Esophagus squamous epithelium (tissue), 5 donors: ENCODE data around the gene BANP. TPM values are rescaled to one million over a fixed set of nuclear protein-coding genes. Genes with fewer than 3 reads are reported as not detected.
"Not testable (repeated sequence)": the region's sequence is repeated elsewhere in the genome, so short reads cannot be mapped to it uniquely, and the experiment has no call there.

Experiments
- DNase-seq: peaks from one replicate; lab custom pipeline; 2025; lab: John Stamatoyannopoulos, UW
- H3K27ac ChIP-seq, 4 donors: fragments of 200-600 bp; sonication (generic); one replicate each; pipeline ENCODE4 v1.5.1; 2016 to 2019; ENCODE audit warnings: mild to moderate bottlenecking in 1 of 4
- H3K27me3 ChIP-seq, 4 donors: fragments of 200-600 bp; sonication (generic); 1 replicate in 3 of 4; 2 replicates in 1 of 4; pipeline versions ENCODE4 v1.5.1 to v1.6.0; 2017 to 2021; ENCODE audit warnings: antibody characterized with exemption in 1 of 4
- H3K36me3 ChIP-seq, 3 donors: fragments of 200-600 bp; sonication (generic); one replicate each; pipeline ENCODE4 v1.5.1; 2016 to 2019
- H3K4me1 ChIP-seq, 3 donors: fragments of 200-600 bp; sonication (generic); one replicate each; pipeline ENCODE4 v1.5.1; 2017 to 2019
- H3K4me3 ChIP-seq, 4 donors: fragments of 200-600 bp; sonication (generic); 1 replicate in 3 of 4; 2 replicates in 1 of 4; pipeline ENCODE4 v1.5.1; 2016 to 2019; ENCODE audit warnings: mild to moderate bottlenecking in 2 of 4, moderate library complexity in 1 of 4
- H3K9me3 ChIP-seq, 3 donors: fragments of 200-600 bp; sonication (generic); one replicate each; pipeline ENCODE4 v1.5.1; 2016 to 2019
- POLR2A ChIP-seq, 4 donors: fragments of 450-650 bp; IDR thresholded peaks; one replicate each; pipeline ENCODE4 v1.6.1; 2017; ENCODE audit warnings: antibody characterized with exemption in 4 of 4, mild to moderate bottlenecking in 4 of 4, moderate library complexity in 3 of 4
- WGBS, 2 donors: methylation state at CpG; one replicate each; pipeline ENCODE4 v1.1.5; 2018; 5-methylcytosine and 5-hydroxymethylcytosine counted together
- intact Hi-C: fragments of 100-400 bp; cut with DNase I; formaldehyde crosslinking; loops from one replicate; pipeline ENCODE4 v1.15.0; 2022
- total RNA-seq, 4 donors: library from RNA; depleted of rRNA; stranded (reverse); fragments of >200 nt; gene quantifications; one replicate each; pipeline ENCODE4 v1.1.0, GENCODE V29; 2016
- TF ChIP-seq, protein P1 (sequence below), 6 experiments: fragments of 450-650 bp in 4 of 6; fragments of 200-600 bp in 2 of 6; sonication (generic) in 2 of 6; IDR thresholded peaks; one replicate each; pipeline ENCODE4 v1.5.1; 2016 to 2019; ENCODE audit warnings: antibody characterized with exemption in 6 of 6, mild to moderate bottlenecking in 4 of 6, moderate library complexity in 4 of 6
- donor health status: DM: yes; HTN: yes; CAD: no.

The BANP gene, protein sequence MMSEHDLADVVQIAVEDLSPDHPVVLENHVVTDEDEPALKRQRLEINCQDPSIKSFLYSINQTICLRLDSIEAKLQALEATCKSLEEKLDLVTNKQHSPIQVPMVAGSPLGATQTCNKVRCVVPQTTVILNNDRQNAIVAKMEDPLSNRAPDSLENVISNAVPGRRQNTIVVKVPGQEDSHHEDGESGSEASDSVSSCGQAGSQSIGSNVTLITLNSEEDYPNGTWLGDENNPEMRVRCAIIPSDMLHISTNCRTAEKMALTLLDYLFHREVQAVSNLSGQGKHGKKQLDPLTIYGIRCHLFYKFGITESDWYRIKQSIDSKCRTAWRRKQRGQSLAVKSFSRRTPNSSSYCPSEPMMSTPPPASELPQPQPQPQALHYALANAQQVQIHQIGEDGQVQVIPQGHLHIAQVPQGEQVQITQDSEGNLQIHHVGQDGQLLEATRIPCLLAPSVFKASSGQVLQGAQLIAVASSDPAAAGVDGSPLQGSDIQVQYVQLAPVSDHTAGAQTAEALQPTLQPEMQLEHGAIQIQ
- 10 to 100 TPM; 13.8 to 19.9 (median 14.1) TPM for total RNA-seq

GRCh38 chr16:87950765-87951551, at the start of gene BANP:
Gene BANP (plus strand): TSS chr16:87951434. CDS start chr16:87975116, 23,682 bp downstream.
- 0% methylated on average over 13 of the region's 73 CpGs; no CpG with 5 or more reads in 1 of the 2 donors for WGBS, 2 donors

DNA sequence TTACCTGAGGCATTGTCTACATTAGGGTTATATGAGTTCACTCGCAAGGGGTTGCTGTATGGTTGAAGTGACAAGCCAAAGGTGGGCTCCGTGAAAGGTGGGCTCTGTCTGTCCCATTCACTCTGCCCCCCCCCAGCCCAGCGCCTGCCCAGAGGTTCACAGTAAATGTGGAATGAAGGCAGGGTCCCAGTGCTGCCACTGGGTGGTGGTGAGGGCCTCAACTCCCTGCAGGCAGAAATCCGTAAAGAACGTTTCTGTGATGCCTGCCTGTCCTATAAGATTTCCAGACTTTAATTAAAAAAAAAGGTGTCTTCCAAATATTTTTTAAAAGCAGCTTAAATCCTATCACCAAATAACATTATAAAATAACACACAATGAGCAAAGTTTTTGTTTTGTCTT, 46.3 kb upstream of the BANP start:
- H3K27ac ChIP-seq, H3K4me3 ChIP-seq, DNase-seq, intact Hi-C loops, H3K9me3 ChIP-seq, H3K4me1 ChIP-seq, H3K36me3 ChIP-seq: not testable (repeated sequence)
- peaks cover 0 to 42% (median 0%) of the 10 kb centered on the region in 4 donors for H3K27me3 ChIP-seq
- WGBS, 2 donors = 71 to 83% methylated on average over 2 to 3 of the region's 5 CpGs

More at GRCh38 chr16:87950765-87951551, at the start of gene BANP:
- Histone ChIP-seq H3K9me3 (no peaks in the 10 kb centered on the region), H3K27ac (peak within 1 kb of the TSS; percentile 98 to 100 (median 98)), H3K4me1 (peaks cover 14 to 54% (median 31%) of the 10 kb centered on the region in 3 donors), H3K36me3 (peaks cover 0 to 14% (median 0%) of the 10 kb centered on the region in 3 donors), H3K4me3 (peak within 1 kb of the TSS; percentile 91 to 99 (median 95)), H3K27me3 (no peaks in the 10 kb centered on the region)
- TF ChIP-seq, protein P1, sequence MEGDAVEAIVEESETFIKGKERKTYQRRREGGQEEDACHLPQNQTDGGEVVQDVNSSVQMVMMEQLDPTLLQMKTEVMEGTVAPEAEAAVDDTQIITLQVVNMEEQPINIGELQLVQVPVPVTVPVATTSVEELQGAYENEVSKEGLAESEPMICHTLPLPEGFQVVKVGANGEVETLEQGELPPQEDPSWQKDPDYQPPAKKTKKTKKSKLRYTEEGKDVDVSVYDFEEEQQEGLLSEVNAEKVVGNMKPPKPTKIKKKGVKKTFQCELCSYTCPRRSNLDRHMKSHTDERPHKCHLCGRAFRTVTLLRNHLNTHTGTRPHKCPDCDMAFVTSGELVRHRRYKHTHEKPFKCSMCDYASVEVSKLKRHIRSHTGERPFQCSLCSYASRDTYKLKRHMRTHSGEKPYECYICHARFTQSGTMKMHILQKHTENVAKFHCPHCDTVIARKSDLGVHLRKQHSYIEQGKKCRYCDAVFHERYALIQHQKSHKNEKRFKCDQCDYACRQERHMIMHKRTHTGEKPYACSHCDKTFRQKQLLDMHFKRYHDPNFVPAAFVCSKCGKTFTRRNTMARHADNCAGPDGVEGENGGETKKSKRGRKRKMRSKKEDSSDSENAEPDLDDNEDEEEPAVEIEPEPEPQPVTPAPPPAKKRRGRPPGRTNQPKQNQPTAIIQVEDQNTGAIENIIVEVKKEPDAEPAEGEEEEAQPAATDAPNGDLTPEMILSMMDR (IDR thresholded peaks at IDR 0.05) = peak; percentile 24 to 56 (median 42)
- peak in 3 of 4 donors; percentile 37 to 77 (median 37) for TF ChIP-seq POLR2A (IDR thresholded peaks at IDR 0.05)
- intact Hi-C loops = no loop called here
- DNase-seq = peak; percentile 96

DNA sequence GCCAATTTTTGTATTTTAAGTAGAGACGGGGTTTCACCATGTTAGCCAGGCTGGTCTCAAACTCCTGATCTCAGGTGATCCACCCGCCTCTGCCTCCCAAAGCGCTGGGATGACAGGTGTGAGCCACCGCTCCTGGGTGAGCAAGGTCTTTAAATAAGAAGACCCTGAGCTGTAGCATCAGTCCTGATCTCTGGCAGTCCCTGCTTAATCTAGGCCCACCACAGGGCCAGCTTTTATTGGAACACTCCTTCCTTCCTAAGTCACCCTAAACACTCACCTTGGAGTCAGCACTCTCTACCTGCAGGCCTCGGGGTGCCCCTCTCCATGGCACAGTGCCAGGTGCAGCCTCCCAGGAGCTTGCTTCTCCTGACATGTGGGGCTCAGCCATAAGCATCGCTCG, 45.7 kb upstream of the BANP start:
- H3K4me1 ChIP-seq, H3K9me3 ChIP-seq, DNase-seq, H3K4me3 ChIP-seq, H3K36me3 ChIP-seq, H3K27ac ChIP-seq, intact Hi-C loops: not testable (repeated sequence)
- H3K27me3 ChIP-seq = peaks cover 0 to 38% (median 0%) of the 10 kb centered on the region in 4 donors
- 29 to 83% methylated on average over 1 to 3 of the region's 7 CpGs for WGBS, 2 donors

- peaks cover 0 to 12% (median 2%) of the 10 kb centered on the region in 3 donors for H3K4me1 ChIP-seq
- 82 to 89% methylated on average over 8 to 11 of the region's 11 CpGs for WGBS, 2 donors
- H3K9me3 ChIP-seq, DNase-seq, H3K4me3 ChIP-seq, H3K27ac ChIP-seq, intact Hi-C loops, H3K36me3 ChIP-seq: not testable (repeated sequence)
- H3K27me3 ChIP-seq = peaks cover 0 to 51% (median 0%) of the 10 kb centered on the region in 4 donors
Measured at GRCh38 chr16:87908101-87908500, 43.1 kb upstream of the BANP start.

- intact Hi-C loops, H3K27ac ChIP-seq, DNase-seq, H3K4me3 ChIP-seq, H3K9me3 ChIP-seq, H3K36me3 ChIP-seq: not testable (repeated sequence)
- peaks cover 0 to 63% (median 0%) of the 10 kb centered on the region in 4 donors for H3K27me3 ChIP-seq
- TF ChIP-seq, protein P1 (IDR thresholded peaks at IDR 0.05) = peak; percentile 85 to 93 (median 90)
- WGBS, 2 donors = 43 to 49% methylated on average over 20 to 22 of the region's 36 CpGs
- H3K4me1 ChIP-seq = peaks cover 0 to 12% (median 2%) of the 10 kb centered on the region in 3 donors
Measured at GRCh38 chr16:87909203-87909935, 41.9 kb upstream of the BANP start.

DNA sequence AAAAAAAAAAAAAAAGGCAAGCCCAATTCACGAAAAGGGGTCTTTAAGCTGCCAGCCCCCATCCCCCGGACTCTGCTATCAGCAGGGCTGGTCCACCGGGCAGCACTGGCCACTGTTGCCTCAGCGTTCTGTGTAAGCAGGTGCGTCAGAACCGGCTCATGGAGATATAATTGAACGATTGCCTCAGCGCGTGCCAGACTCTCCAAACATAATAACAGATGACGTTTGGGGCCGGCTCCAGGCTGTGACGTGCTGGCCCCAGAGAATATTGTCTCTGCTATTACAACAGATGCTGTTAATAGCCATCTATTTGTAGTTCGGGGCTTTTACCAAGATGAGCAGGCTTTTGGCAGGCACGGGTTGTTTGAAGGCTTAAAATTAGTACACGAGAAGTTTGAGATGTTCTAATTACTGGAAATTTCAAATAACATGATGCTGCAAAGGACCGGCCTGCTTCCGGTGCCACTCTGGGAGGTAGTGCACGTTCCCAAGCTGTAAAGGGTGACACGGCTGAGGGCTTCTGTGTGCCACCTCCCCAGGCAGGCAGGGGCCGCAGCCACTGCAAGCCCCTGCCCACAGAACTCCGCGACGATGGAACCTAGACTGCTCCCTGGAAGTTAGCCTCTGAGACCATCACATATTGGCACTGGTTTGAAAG, 40.0 kb upstream of the BANP start:
- Histone ChIP-seq H3K4me1 (peaks cover 0 to 12% (median 2%) of the 10 kb centered on the region in 3 donors), H3K27ac (peak overlapping the region in 3 of 4 donors; percentile 67 to 79 (median 75)), H3K27me3 (peaks cover 0 to 69% (median 0%) of the 10 kb centered on the region in 4 donors)
- intact Hi-C loops, H3K9me3 ChIP-seq, H3K4me3 ChIP-seq, H3K36me3 ChIP-seq, DNase-seq: not testable (repeated sequence)
- WGBS, 2 donors = 33 to 35% methylated on average over 10 to 23 of the region's 23 CpGs

GRCh38 chr16:87912691-87913090, 38.5 kb upstream of the BANP start:
- H3K9me3 ChIP-seq, DNase-seq, H3K27ac ChIP-seq, H3K36me3 ChIP-seq, intact Hi-C loops, H3K4me3 ChIP-seq: not testable (repeated sequence)
- H3K4me1 ChIP-seq = peaks cover 0 to 15% (median 2%) of the 10 kb centered on the region in 3 donors
- peaks cover 0 to 60% (median 0%) of the 10 kb centered on the region in 4 donors for H3K27me3 ChIP-seq
- 79 to 80% methylated on average over 13 to 17 of the region's 18 CpGs for WGBS, 2 donors

DNA sequence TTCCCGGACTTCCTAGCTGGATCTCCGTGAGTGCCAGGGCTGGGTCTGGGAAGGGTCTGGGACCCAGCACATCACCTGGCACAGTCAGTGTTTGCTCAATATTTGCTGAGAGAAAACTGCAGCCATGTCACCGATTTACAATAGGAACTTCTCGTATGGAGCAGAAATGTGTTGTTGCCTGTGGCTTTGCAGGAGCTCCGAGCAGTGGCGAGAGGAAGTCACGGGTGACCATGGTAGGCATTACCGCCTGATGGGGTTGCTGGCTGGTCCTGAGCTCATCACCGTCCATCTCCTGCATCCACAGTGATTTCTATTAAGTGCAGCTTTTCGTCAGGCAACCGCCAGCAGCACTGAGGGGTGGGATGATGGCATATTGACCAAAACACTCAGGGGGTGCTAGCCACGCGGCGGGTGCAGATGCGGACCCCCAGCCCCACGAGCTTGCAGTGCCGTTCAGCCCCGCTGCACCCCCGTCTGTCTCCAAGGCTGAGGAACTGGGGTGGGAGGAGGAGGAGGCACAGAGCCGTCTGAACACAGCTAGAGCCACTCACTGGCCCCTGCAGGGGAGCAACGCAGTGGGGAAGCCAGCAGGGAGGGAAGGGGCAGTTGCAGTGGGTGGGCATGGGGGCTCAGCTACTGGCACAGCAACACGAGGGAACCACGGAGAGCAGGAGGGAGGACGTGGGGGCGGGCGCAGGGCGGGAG, 37.1 kb upstream of the BANP start:
- Histone ChIP-seq H3K27me3 (peaks cover 0 to 53% (median 0%) of the 10 kb centered on the region in 4 donors), H3K4me1 (peaks cover 0 to 28% (median 5%) of the 10 kb centered on the region in 3 donors)
- H3K4me3 ChIP-seq, DNase-seq, H3K36me3 ChIP-seq, H3K27ac ChIP-seq, intact Hi-C loops, H3K9me3 ChIP-seq: not testable (repeated sequence)
- WGBS, 2 donors = 79 to 81% methylated on average over 10 to 18 of the region's 27 CpGs
